SJCRH30 (cell line): ENCODE data around the gene FOSL2. TPM values are rescaled to one million over a fixed set of nuclear protein-coding genes. Genes with fewer than 3 reads are reported as not detected.

Experiments used
- DNase-seq, 2 experiments: peaks; one replicate each; pipeline ENCODE4 v3.0.0-alpha.2; 2015 to 2020
- H3K27ac ChIP-seq: fragments of 250-450 bp; sonication (Bioruptor Pico); 2 replicates; pipeline ENCODE4 v1.5.1; 2020; ENCODE audit warnings: mild to moderate bottlenecking, moderate library complexity
- H3K27me3 ChIP-seq: fragments of 250-450 bp; sonication (Bioruptor Pico); 2 replicates; pipeline ENCODE4 v1.5.1; 2020; ENCODE audit warnings: mild to moderate bottlenecking, moderate library complexity
- H3K36me3 ChIP-seq: fragments of 250-450 bp; sonication (Bioruptor Pico); 2 replicates; pipeline ENCODE4 v1.5.1; 2020; ENCODE audit warnings: mild to moderate bottlenecking, moderate library complexity
- H3K4me1 ChIP-seq: fragments of 250-450 bp; sonication (Bioruptor Pico); 2 replicates; pipeline ENCODE4 v1.5.1; 2020; ENCODE audit warnings: mild to moderate bottlenecking, moderate library complexity
- H3K4me3 ChIP-seq: fragments of 250-450 bp; sonication (Bioruptor Pico); 2 replicates; pipeline ENCODE4 v1.5.1; 2020; ENCODE audit warnings: mild to moderate bottlenecking, moderate library complexity
- H3K9me3 ChIP-seq: fragments of 250-450 bp; sonication (Bioruptor Pico); replicated peaks from 2 replicates; pipeline ENCODE4 v1.5.1; 2020; ENCODE audit warnings: mild to moderate bottlenecking, moderate library complexity
- total RNA-seq: library from RNA; depleted of rRNA; stranded (reverse); fragments of >200 nt; shearing (Covaris generic); gene quantifications from 2 replicates; pipeline ENCODE4 v1.2.3, GENCODE V29; 2014; rRNA removed

FOSL2 gene
- total RNA-seq, result 30.0 and 30.7 TPM in 2 replicates

- Histone ChIP-seq H3K9me3 (no peaks in the 10 kb centered on the region), H3K4me1 (peaks cover 16% of the 10 kb centered on the region), H3K4me3 (peak within 1 kb of the TSS; percentile 75), H3K27me3 (no peaks in the 10 kb centered on the region), H3K36me3 (no peaks in the 10 kb centered on the region), H3K27ac (peak within 1 kb of the TSS; percentile 87)
- peak; percentile 99 to 100 for DNase-seq
Observed at GRCh38 chr2:28392297-28393113, at the start of gene FOSL2. Gene FOSL2, plus strand, starts transcription at chr2:28392858. Its CDS starts 863 bp downstream, at chr2:28393721.

GRCh38 chr2:28343184-28343942 is 49.3 kb upstream of the FOSL2 start:
- Histone ChIP-seq H3K9me3 (no peaks in the 10 kb centered on the region), H3K4me3 (no peak overlapping the region), H3K27ac (no peak overlapping the region), H3K4me1 (peaks cover 45% of the 10 kb centered on the region), H3K36me3 (no peaks in the 10 kb centered on the region), H3K27me3 (no peaks in the 10 kb centered on the region)
- DNase-seq, result no peak

GRCh38 chr2:28343971-28344715 is 48.5 kb upstream of the FOSL2 start:
- no peaks in the 10 kb centered on the region for H3K36me3 ChIP-seq
- no peaks in the 10 kb centered on the region for H3K9me3 ChIP-seq
- DNase-seq, result no peak
- peaks cover 37% of the 10 kb centered on the region for H3K4me1 ChIP-seq
- H3K27me3 ChIP-seq, result no peaks in the 10 kb centered on the region
- peak overlapping the region; percentile 68; the same call in 1 of the 2 replicates for H3K27ac ChIP-seq
- H3K4me3 ChIP-seq, result no peak overlapping the region

DNA sequence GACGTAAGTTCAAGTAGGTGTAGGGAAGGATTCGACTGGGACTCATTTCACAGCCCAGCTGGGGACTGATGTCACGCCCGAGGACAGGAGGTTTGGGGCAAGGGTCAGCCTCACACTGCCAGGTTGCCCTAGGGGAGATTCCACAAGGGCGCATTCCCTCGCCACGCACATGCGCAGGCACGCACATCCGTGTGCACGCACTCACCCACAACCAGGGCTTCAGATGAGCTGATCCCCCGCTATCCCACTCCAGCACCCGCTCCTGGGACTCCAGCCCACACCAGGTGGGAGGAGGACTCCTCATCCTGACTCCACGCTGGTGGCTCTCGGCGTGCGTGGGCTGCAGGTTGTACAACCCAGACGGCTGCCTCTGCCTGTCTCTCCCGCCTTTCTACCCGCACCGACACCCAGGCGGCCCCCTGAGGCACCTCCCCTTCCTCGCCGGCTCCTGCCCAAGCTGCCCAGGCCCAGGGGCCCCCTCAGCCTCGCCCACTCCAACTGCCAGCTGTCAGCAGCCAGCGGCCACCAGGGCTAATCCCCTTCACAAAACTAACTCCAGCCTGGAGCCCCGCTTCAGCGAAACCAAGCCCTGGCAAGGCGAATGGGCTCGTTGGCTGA is 47.8 kb upstream of the FOSL2 start:
- H3K36me3 ChIP-seq, result no peaks in the 10 kb centered on the region
- H3K4me3 ChIP-seq, result peak overlapping the region; percentile 28
- H3K27me3 ChIP-seq, result no peaks in the 10 kb centered on the region
- no peaks in the 10 kb centered on the region for H3K9me3 ChIP-seq
- H3K27ac ChIP-seq, result peak overlapping the region; percentile 68
- peaks cover 36% of the 10 kb centered on the region for H3K4me1 ChIP-seq
- DNase-seq, result peak; percentile 83

- Histone ChIP-seq H3K9me3 (no peaks in the 10 kb centered on the region), H3K4me3 (peak overlapping the region; percentile 28), H3K36me3 (no peaks in the 10 kb centered on the region), H3K27ac (peak overlapping the region; percentile 68), H3K27me3 (no peaks in the 10 kb centered on the region), H3K4me1 (peaks cover 36% of the 10 kb centered on the region)
- DNase-seq, result peak; percentile 92 to 94
Observed at GRCh38 chr2:28345619-28346018, 47.0 kb upstream of the FOSL2 start.

DNA sequence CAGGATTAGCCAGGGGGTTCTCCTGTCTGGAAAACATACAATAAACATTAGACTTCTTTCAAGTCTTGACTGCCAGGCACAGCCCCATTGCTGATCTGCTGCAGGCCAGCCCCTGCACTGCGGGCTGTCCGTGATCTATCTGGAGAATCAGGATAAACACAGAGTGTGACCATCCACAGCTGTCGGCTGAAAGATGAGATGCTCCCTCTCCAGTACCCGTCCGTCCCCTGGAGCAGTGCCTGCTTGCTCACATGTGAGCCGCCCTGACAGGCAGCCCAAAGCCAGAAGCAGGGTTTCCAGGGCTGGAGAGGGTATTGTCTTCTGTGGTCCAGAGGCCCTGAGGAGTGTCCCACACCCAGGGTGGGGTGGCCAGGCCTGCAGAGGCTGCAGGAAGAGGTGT is 46.1 kb upstream of the FOSL2 start:
- Histone ChIP-seq H3K27ac (peak overlapping the region; percentile 68), H3K4me1 (peaks cover 36% of the 10 kb centered on the region), H3K27me3 (no peaks in the 10 kb centered on the region), H3K9me3 (no peaks in the 10 kb centered on the region), H3K4me3 (no peak overlapping the region), H3K36me3 (no peaks in the 10 kb centered on the region)
- DNase-seq, result peak; percentile 99

DNA sequence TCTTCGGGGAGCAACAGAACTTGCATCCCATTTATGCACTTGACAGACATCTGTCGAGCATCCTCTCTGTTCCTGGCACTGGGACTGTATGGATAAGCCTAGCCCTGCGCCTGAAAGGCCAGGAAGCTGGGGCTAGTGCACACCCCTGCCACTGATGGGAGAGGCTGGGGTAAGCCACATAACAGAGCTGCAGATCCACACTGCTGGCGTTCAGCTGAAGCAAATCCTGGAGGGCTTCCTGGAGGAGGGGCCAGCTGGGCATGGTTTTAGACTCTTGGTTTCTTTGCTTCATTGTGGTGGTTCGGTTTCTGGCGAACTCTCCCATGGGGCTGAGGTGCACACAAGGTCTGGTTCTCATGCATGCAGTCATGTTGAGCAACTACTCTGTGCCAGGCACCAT is 45.5 kb upstream of the FOSL2 start:
- Histone ChIP-seq H3K4me1 (peaks cover 35% of the 10 kb centered on the region), H3K36me3 (no peaks in the 10 kb centered on the region), H3K4me3 (no peak overlapping the region), H3K27ac (peak overlapping the region; percentile 68), H3K9me3 (no peaks in the 10 kb centered on the region), H3K27me3 (no peaks in the 10 kb centered on the region)
- no peak for DNase-seq

DNA sequence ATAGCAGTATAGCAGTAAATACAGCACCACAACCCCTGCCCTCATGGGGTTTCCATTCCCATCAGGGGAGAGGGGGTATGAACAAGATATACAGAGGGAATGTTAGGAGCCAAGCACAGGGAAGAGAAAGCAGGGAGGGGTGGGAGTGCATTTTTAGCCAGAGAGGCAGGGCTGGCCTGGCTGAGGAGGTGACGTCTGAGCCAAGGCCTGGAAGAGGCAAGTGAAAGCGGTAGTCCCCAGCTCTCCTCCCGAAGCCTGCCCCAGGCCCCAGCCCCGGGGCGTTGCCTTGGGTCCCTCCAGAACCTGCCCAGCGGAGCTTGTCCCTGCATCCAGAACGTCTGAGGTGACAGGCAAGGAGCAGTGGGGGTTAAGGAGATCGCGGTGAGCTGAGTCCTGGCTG is 45.1 kb upstream of the FOSL2 start:
- Histone ChIP-seq H3K4me1 (peaks cover 31% of the 10 kb centered on the region), H3K4me3 (no peak overlapping the region), H3K27me3 (no peaks in the 10 kb centered on the region), H3K9me3 (no peaks in the 10 kb centered on the region), H3K36me3 (no peaks in the 10 kb centered on the region), H3K27ac (no peak overlapping the region)
- no peak for DNase-seq

DNA sequence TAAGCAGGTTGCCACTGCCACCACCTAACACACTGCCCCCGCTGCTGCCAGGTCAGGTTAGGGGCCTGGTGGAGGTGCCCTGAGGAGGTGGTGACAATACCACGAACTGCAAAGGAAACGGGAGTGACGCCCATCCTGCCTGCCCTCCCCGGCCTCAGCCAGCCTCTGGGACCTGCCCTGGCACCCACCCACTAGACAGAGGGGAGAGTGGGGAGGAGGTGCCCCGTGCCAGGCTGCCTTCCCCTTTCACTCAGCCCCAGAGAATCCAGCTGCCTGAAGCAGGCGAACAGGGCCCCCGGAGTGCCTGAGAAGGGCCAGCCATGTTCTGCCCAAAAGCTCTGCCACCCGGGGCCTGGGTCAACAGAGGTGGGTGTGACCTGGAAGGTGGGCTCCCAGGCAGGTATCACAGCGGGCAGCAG is 44.5 kb upstream of the FOSL2 start:
- H3K4me1 ChIP-seq, result peaks cover 26% of the 10 kb centered on the region
- DNase-seq, result no peak
- no peak overlapping the region for H3K27ac ChIP-seq
- H3K36me3 ChIP-seq, result no peaks in the 10 kb centered on the region
- no peak overlapping the region for H3K4me3 ChIP-seq
- H3K27me3 ChIP-seq, result no peaks in the 10 kb centered on the region
- H3K9me3 ChIP-seq, result no peaks in the 10 kb centered on the region

GRCh38 chr2:28348921-28349320 is 43.7 kb upstream of the FOSL2 start:
- Histone ChIP-seq H3K27me3 (no peaks in the 10 kb centered on the region), H3K36me3 (no peaks in the 10 kb centered on the region), H3K9me3 (no peaks in the 10 kb centered on the region), H3K4me1 (peaks cover 24% of the 10 kb centered on the region), H3K4me3 (no peak overlapping the region), H3K27ac (no peak overlapping the region)
- no peak for DNase-seq

DNA sequence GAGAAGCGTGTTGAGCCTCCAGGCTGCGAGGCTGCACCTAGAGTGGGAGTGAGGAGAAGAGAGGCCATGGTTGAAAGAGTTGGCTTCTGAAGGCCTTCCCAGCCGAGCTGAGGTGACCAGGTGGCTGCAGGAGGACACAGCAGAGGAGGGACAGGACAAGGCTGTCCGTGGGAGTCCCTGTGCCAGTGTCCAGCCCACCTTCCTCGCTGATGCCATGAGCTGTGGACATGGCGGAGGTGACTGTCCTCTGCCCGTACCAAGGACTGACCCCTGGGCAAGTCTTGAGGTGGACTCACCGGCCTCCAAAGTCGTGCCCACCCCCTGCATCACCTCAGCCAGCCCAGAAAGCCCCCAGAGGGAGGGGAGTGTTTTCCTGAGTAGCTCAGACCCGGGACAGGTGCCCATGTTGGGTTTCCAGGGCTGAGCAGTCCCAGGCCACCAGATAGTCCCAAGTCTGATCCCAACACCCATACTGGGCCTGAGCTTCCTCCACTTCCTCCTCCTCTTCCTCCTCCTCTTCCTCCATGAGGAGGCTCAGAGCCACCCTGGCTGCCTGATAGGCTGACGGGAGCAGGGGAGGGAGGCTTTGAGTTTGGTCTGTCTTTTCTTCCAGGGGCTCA is 43.0 kb upstream of the FOSL2 start:
- H3K27me3 ChIP-seq, result no peaks in the 10 kb centered on the region
- no peak overlapping the region for H3K27ac ChIP-seq
- no peaks in the 10 kb centered on the region for H3K36me3 ChIP-seq
- no peaks in the 10 kb centered on the region for H3K9me3 ChIP-seq
- H3K4me1 ChIP-seq, result peaks cover 20% of the 10 kb centered on the region
- no peak for DNase-seq
- no peak overlapping the region for H3K4me3 ChIP-seq

DNA sequence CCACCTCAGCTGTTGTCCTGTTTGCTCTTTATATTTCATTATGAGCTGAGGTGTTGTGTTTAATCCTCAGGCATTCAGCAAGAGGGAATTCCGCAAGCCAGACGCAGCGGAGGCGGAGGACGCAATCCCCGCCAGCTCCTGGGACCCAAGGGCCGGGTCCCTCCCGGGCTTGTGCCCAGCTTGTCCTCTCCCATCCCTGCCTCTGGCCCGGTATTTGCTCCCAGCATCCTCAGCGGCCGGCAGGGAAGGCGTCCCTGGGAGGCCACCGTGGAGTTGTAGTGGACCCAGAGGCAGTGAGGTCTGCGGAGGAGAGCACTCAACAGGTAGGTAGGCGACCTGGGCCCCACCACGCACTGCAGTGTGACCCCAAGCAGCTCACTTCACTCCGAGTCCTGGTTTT is 42.5 kb upstream of the FOSL2 start:
- peaks cover 20% of the 10 kb centered on the region for H3K4me1 ChIP-seq
- H3K27ac ChIP-seq, result no peak overlapping the region
- no peak overlapping the region for H3K4me3 ChIP-seq
- no peaks in the 10 kb centered on the region for H3K27me3 ChIP-seq
- no peak for DNase-seq
- no peaks in the 10 kb centered on the region for H3K36me3 ChIP-seq
- H3K9me3 ChIP-seq, result no peaks in the 10 kb centered on the region

DNA sequence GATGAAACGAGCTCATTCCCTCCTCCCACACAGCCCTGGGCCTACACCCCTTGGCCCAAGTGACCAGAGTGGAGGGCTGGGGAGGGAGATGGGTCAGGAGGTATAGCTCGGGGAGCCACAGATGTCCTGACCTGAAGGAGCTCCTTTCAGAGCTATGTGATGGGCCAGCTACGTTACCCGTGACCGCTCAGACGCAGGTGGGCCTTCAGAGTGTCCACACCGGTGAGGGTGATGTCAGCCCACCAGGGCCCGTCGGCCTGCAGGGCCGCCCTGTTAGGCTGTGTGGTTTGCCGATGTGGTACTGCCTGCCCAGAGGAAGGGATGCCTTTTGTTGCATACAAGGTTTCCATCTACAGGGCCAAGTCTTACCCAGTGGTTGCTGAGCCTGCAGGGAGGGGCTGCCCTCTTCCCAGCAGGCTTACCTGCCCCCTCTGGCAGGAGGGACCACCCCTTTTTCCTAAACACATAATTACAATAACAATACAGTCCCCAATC is 41.8 kb upstream of the FOSL2 start:
- peaks cover 20% of the 10 kb centered on the region for H3K4me1 ChIP-seq
- H3K27me3 ChIP-seq, result no peaks in the 10 kb centered on the region
- no peaks in the 10 kb centered on the region for H3K9me3 ChIP-seq
- DNase-seq, result no peak
- no peak overlapping the region for H3K27ac ChIP-seq
- no peaks in the 10 kb centered on the region for H3K36me3 ChIP-seq
- no peak overlapping the region for H3K4me3 ChIP-seq

GRCh38 chr2:28351621-28352020 is 41.0 kb upstream of the FOSL2 start:
- no peaks in the 10 kb centered on the region for H3K36me3 ChIP-seq
- H3K27ac ChIP-seq, result no peak overlapping the region
- H3K27me3 ChIP-seq, result no peaks in the 10 kb centered on the region
- no peak for DNase-seq
- H3K9me3 ChIP-seq, result no peaks in the 10 kb centered on the region
- peaks cover 20% of the 10 kb centered on the region for H3K4me1 ChIP-seq
- H3K4me3 ChIP-seq, result no peak overlapping the region
